GM19240 (cell line): Measurements from ENCODE around the gene LEAP2.
"Not testable (repeated sequence)": the region's sequence is repeated elsewhere in the genome, so short reads cannot be mapped to it uniquely, and the experiment has no call there.

Source experiments
- DNase-seq: peaks from one replicate; pipeline ENCODE4 v3.0.0; 2011; ENCODE audit warnings: low spot score; ENCODE audit not compliant: insufficient read length

LEAP2 gene

GRCh38 chr5:132840896-132841295, 32.6 kb upstream of the LEAP2 start:
- no peak for DNase-seq

- no peak for DNase-seq
Observed at GRCh38 chr5:132841305-132841704, 32.2 kb upstream of the LEAP2 start.

GRCh38 chr5:132848270-132848669, 25.2 kb upstream of the LEAP2 start:
- DNase-seq = no peak

GRCh38 chr5:132849347-132849746, 24.1 kb upstream of the LEAP2 start:
- DNase-seq = no peak

GRCh38 chr5:132850066-132850465, 23.4 kb upstream of the LEAP2 start:
- DNase-seq = no peak

GRCh38 chr5:132853323-132853722, 20.1 kb upstream of the LEAP2 start:
- no peak for DNase-seq

GRCh38 chr5:132853790-132854189, 19.7 kb upstream of the LEAP2 start:
- no peak for DNase-seq

- DNase-seq = no peak
Observed at GRCh38 chr5:132854301-132854700, 19.2 kb upstream of the LEAP2 start.

- DNase-seq = not testable (repeated sequence)
Observed at GRCh38 chr5:132854992-132855391, 18.5 kb upstream of the LEAP2 start.

GRCh38 chr5:132856011-132856410, 17.5 kb upstream of the LEAP2 start:
- DNase-seq = no peak

GRCh38 chr5:132859889-132860437, 13.5 kb upstream of the LEAP2 start:
- no peak for DNase-seq

GRCh38 chr5:132860742-132861141, 12.7 kb upstream of the LEAP2 start:
- DNase-seq = no peak

- DNase-seq = peak; percentile 2
Observed at GRCh38 chr5:132865668-132866341, 7.7 kb upstream of the LEAP2 start.

GRCh38 chr5:132866342-132867045, 7.0 kb upstream of the LEAP2 start, which contains the start of the genes GDF9 and UQCRQ:
TSS of gene GDF9 (minus strand) at chr5:132866469. CDS start at chr5:132864533, 1,936 bp downstream.
TSS of gene UQCRQ (plus strand) at chr5:132866642. CDS start at chr5:132866882, 240 bp downstream.
- DNase-seq = peak; percentile 88

GRCh38 chr5:132867046-132867451, 6.4 kb upstream of the LEAP2 start:
- peak; percentile 4 for DNase-seq

GRCh38 chr5:132868754-132869153, 4.7 kb upstream of the LEAP2 start:
- DNase-seq = no peak

GRCh38 chr5:132870801-132871200, 2.7 kb upstream of the LEAP2 start:
- DNase-seq = no peak

GRCh38 chr5:132871459-132872284, 1.8 kb upstream of the LEAP2 start:
- no peak for DNase-seq

GRCh38 chr5:132872788-132873118, 715 bp upstream of the LEAP2 start:
- DNase-seq = no peak

GRCh38 chr5:132873930-132874271, 433 bp downstream of the LEAP2 start:
- no peak for DNase-seq

GRCh38 chr5:132876020-132876759, 2.7 kb downstream of the LEAP2 start:
- no peak for DNase-seq
